ENCODE results near the gene NEUROG3.
A peak's percentile ranks its signal among the peaks of the same experiment; 100 is the strongest.

The NEUROG3 gene, protein sequence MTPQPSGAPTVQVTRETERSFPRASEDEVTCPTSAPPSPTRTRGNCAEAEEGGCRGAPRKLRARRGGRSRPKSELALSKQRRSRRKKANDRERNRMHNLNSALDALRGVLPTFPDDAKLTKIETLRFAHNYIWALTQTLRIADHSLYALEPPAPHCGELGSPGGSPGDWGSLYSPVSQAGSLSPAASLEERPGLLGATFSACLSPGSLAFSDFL

DNA sequence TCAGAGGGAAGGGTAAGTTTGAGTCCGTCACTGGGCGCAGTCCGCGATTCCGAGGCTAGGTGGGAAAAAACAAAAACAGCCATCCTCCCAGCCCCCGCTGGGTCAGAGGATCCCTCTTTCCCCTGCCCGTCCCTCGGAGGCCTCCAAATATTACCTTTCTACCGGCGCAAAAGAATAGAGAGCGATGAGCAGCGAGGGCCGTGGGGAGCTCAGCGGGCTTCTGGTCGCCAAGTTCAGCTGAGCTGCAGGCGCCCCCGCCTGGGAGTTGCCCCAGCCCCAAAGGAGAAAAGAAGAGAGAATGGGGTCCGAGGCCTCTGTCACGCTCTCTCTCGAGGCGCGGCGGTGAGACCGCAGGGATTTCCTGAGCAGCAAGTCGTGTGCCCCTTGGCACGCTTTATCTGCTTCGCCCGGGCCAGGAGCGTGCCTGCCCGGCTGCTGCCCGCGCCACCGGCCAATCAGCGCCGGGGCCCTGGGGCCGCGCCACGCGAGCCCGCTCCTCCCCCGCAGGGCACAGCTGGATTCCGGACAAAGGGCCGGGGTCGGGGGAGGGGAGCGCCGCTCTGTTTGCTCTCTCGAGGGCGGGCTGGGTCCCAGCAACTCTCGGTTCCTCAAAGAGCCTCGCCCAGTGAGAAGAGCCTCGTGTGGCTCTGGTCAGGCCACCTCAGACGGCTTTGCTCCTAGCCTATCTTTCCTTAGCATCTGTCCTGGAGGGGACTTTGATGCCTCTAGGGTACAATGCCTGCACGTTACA lies at the start of gene NEUROG3:
NEUROG3 (minus strand) TSS at position 367 of the 751 bp plus-strand sequence. CDS start 379 bp downstream, outside the sequence.
- H3K4me1 Mint-ChIP-seq = peaks cover 36% of the 10 kb centered on the region
- H3K27ac Mint-ChIP-seq = peak within 1 kb of the TSS; percentile 84
- peak; percentile 89 for ATAC-seq
- H3K9me3 Mint-ChIP-seq = no peaks in the 10 kb centered on the region
- H3K36me3 Mint-ChIP-seq = no peaks in the 10 kb centered on the region
- H3K27me3 Mint-ChIP-seq = peaks cover 94% of the 10 kb centered on the region
- peak within 1 kb of the TSS; percentile 80 for H3K4me3 Mint-ChIP-seq

DNA sequence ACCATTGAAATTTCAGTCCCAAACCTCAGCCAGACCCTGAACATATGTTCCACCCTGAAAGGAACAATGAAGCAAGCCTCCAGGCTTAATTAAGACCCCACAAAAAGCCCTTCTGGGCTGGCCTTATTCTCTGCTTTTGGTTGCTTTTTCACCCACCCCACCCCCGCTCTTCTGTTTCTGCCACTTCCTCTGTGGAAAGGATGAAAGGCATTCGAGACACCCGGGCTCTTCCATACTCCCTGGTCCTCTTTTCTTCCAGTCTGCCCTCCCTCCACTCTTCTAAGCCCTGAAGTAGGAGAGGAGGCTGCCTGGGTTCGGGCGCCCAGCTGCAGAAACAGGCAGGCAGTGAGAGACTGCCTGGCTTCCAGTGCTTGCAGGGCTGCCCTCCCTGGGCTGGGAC lies 47.4 kb upstream of the NEUROG3 start:
- no peaks in the 10 kb centered on the region for H3K4me1 Mint-ChIP-seq
- H3K4me3 Mint-ChIP-seq = no peak overlapping the region
- H3K27me3 Mint-ChIP-seq = peaks cover 59% of the 10 kb centered on the region
- H3K36me3 Mint-ChIP-seq = peaks cover 6% of the 10 kb centered on the region
- peaks cover 19% of the 10 kb centered on the region for H3K9me3 Mint-ChIP-seq
- no peak overlapping the region for H3K27ac Mint-ChIP-seq
- ATAC-seq = no peak

DNA sequence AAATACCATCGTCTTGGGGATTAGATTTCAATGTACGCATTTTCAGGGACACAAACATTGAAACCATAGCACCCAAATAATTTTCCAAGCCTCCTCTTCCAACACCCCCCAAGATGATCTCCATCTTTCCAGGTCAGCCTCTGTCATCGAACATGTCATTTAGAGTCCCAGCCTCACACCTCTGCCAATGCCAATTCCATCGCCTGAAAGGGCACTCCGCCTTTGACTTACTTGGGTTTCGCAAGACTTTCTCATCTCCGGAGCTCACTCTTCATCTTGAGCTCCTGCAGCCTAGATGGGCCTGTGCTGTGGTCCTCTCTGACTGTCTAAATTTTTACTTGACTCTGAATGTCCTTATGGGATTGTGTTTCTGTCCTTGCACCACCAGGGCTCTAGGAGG lies 46.4 kb upstream of the NEUROG3 start:
- Mint-ChIP-seq H3K9me3 (peaks cover 14% of the 10 kb centered on the region), H3K4me3 (no peak overlapping the region), H3K27ac (no peak overlapping the region), H3K36me3 (peaks cover 6% of the 10 kb centered on the region), H3K27me3 (peaks cover 54% of the 10 kb centered on the region), H3K4me1 (no peaks in the 10 kb centered on the region)
- ATAC-seq = no peak

GRCh38 chr10:69618746-69619145 lies 45.5 kb upstream of the NEUROG3 start:
- no peak overlapping the region for H3K4me3 Mint-ChIP-seq

DNA sequence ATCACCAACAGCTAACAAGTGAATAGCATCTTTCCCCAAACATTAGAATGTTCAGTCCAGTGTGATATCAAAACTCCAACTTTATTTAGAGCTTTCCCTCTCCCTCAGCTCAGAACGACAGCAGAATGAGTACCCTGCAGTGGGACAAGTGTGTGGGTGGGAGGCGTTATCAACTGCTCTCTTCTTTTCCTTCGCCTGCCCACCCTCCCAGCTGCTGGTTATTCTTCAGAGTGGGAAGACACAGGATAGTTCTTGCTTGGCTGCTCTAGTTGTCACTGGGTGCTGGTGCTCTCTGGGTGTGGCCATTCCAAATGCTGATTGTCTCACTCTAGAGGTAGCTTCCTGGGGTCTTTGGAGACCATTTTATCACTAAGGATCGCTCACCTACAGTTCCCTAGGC lies 43.1 kb upstream of the NEUROG3 start:
- H3K36me3 Mint-ChIP-seq = no peaks in the 10 kb centered on the region
- no peak overlapping the region for H3K4me3 Mint-ChIP-seq
- peaks cover 9% of the 10 kb centered on the region for H3K4me1 Mint-ChIP-seq
- H3K27ac Mint-ChIP-seq = no peak overlapping the region
- peaks cover 66% of the 10 kb centered on the region for H3K27me3 Mint-ChIP-seq
- no peak for ATAC-seq
- H3K9me3 Mint-ChIP-seq = peaks cover 9% of the 10 kb centered on the region

More at GRCh38 chr10:69618746-69619145, 45.5 kb upstream of the NEUROG3 start:
- ATAC-seq = no peak
- Mint-ChIP-seq H3K27ac (no peak overlapping the region), H3K9me3 (peaks cover 11% of the 10 kb centered on the region), H3K4me1 (peaks cover 8% of the 10 kb centered on the region), H3K36me3 (peaks cover 3% of the 10 kb centered on the region), H3K27me3 (peaks cover 54% of the 10 kb centered on the region)

GRCh38 chr10:69614130-69614529 lies 40.9 kb upstream of the NEUROG3 start:
- peaks cover 13% of the 10 kb centered on the region for H3K9me3 Mint-ChIP-seq
- no peak for ATAC-seq
- no peak overlapping the region for H3K27ac Mint-ChIP-seq
- peaks cover 58% of the 10 kb centered on the region for H3K27me3 Mint-ChIP-seq
- H3K4me1 Mint-ChIP-seq = peaks cover 9% of the 10 kb centered on the region
- H3K36me3 Mint-ChIP-seq = no peaks in the 10 kb centered on the region
- no peak overlapping the region for H3K4me3 Mint-ChIP-seq

DNA sequence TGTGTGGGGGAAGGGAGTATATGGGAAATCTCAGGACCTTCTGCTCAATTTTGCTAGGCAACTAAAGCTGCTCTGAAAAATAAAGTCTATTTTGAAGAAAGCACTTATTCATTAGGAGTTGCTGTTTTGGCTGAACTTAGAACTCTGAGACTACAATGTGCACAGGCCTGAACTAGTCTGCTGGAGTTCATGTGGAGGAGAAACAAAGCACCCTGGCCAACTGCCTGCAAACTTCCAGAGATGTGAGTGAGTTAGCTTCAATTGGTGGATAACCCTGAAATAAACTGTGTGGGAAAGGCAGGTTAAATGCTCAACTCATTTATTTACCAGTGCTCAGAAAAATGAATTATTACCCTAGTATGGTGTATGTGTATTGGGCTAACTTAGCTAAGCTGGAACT lies 39.5 kb upstream of the NEUROG3 start:
- no peak overlapping the region for H3K27ac Mint-ChIP-seq
- peaks cover 18% of the 10 kb centered on the region for H3K9me3 Mint-ChIP-seq
- ATAC-seq = no peak
- no peak overlapping the region for H3K4me3 Mint-ChIP-seq
- peaks cover 9% of the 10 kb centered on the region for H3K4me1 Mint-ChIP-seq
- peaks cover 65% of the 10 kb centered on the region for H3K27me3 Mint-ChIP-seq
- no peaks in the 10 kb centered on the region for H3K36me3 Mint-ChIP-seq

GRCh38 chr10:69609077-69609476 lies 35.9 kb upstream of the NEUROG3 start:
- Mint-ChIP-seq H3K27ac (no peak overlapping the region), H3K36me3 (no peaks in the 10 kb centered on the region), H3K9me3 (peaks cover 9% of the 10 kb centered on the region), H3K27me3 (peaks cover 78% of the 10 kb centered on the region), H3K4me3 (no peak overlapping the region), H3K4me1 (peaks cover 4% of the 10 kb centered on the region)
- no peak for ATAC-seq

DNA sequence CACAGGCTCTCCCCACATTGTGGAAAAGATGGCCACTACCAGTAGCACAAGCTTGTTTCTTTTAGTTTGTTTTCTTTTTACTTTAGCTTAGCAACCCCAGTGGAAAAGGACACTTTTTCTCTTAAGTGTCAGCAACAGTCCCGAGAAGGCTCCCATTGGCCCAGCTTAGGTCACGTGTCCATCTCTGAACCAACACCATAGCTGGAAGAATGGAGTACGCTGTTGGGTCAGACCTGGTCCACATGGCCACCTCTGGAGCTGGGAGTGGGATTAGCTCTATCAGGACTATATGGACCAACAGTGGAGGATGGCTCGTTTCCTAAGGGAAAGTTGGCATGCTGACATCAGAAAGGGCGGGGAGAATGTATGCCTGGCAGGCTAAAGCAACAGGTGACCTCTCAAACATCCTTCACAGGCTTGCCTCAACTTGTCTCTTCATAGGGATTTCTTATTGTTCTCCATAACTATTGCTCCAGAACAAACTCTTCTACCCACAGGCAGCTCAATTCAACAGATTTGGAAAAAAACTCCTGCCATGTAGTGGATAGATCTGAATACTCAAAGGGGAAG lies 27.6 kb upstream of the NEUROG3 start:
- ATAC-seq = no peak
- no peaks in the 10 kb centered on the region for H3K4me1 Mint-ChIP-seq
- H3K27me3 Mint-ChIP-seq = peaks cover 64% of the 10 kb centered on the region
- no peaks in the 10 kb centered on the region for H3K9me3 Mint-ChIP-seq
- H3K36me3 Mint-ChIP-seq = no peaks in the 10 kb centered on the region
- no peak overlapping the region for H3K4me3 Mint-ChIP-seq
- H3K27ac Mint-ChIP-seq = no peak overlapping the region

DNA sequence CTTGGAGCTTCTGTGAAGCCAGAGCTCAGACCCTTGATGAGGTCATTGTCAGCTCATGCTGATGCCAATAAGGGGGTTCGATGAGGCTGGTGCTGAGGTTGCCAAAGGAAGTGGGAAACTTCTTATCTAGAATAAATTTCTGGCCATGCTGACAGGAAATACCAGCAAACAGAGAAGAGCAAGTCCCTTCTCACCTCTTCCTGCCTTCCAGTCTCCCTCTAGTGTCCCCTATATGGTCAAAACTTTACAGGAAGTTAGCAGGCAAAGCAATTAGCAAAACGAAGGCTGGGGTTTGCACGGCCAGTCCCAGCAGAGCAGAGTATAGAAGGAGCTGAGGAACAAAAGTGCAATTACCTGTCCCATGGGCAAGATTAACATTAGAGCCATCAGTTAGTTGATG lies 15.1 kb upstream of the NEUROG3 start:
- Mint-ChIP-seq H3K27me3 (no peaks in the 10 kb centered on the region), H3K4me1 (no peaks in the 10 kb centered on the region), H3K27ac (no peak overlapping the region), H3K9me3 (no peaks in the 10 kb centered on the region), H3K4me3 (no peak overlapping the region), H3K36me3 (no peaks in the 10 kb centered on the region)
- ATAC-seq = no peak

- no peak for ATAC-seq
- peaks cover 21% of the 10 kb centered on the region for H3K27me3 Mint-ChIP-seq
- no peaks in the 10 kb centered on the region for H3K4me1 Mint-ChIP-seq
- H3K27ac Mint-ChIP-seq = no peak overlapping the region
- H3K36me3 Mint-ChIP-seq = no peaks in the 10 kb centered on the region
- no peaks in the 10 kb centered on the region for H3K9me3 Mint-ChIP-seq
- no peak overlapping the region for H3K4me3 Mint-ChIP-seq
Measured at GRCh38 chr10:69584624-69585023, 11.4 kb upstream of the NEUROG3 start.

GRCh38 chr10:69583106-69583505 lies 9.9 kb upstream of the NEUROG3 start:
- H3K27me3 Mint-ChIP-seq = peaks cover 32% of the 10 kb centered on the region
- H3K4me1 Mint-ChIP-seq = no peaks in the 10 kb centered on the region
- no peak for ATAC-seq
- no peaks in the 10 kb centered on the region for H3K9me3 Mint-ChIP-seq
- no peaks in the 10 kb centered on the region for H3K36me3 Mint-ChIP-seq
- no peak overlapping the region for H3K4me3 Mint-ChIP-seq
- no peak overlapping the region for H3K27ac Mint-ChIP-seq

DNA sequence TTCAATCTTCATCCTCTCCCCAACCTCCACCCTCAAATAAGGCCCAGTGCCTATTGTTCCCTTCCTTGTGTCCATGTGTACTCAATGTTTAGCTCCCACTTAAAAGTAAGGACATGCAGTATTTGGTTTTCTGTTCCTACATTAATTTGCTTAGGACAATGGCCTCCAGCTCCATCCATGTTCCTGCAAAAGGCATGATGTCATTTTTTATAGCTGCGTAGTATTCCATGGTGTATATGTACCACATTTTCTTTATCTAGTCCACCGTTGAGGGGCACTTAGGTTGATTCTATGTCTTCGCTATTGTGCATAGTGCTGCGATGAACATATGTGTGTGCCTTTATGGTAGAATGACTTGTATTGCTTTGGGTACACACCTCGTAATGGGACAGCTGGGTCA lies 7.2 kb upstream of the NEUROG3 start:
- Mint-ChIP-seq H3K4me1 (no peaks in the 10 kb centered on the region), H3K9me3 (no peaks in the 10 kb centered on the region), H3K4me3 (no peak overlapping the region), H3K36me3 (no peaks in the 10 kb centered on the region), H3K27ac (no peak overlapping the region), H3K27me3 (peaks cover 58% of the 10 kb centered on the region)
- ATAC-seq = no peak

DNA sequence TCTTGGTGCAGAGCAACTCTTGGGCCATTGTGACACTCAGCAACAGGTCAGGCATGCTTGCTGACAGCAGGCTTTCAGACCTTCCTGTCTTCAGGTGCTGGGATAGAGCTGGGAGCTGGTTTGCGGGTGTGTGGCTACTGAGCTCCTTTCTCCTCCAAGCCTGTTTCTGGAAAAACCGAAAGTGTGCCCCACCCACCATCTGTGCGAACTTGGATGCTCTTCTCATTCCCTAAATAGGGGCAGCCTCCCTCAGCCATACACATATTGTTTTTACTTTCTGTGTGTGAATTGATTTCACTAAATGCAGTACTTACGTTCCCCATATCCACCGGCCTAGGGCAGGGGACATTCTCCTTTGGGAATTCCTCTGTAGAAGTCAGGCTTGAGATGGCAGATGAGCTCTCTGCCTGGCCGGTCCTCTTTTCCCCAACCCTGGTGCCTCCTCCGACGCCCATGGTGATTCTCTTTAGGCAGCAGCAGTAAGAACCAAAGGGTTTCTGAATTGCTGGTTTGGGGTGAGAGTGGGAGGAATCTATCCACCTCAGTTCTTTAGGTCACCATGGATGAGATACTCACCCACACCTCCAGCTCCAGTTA lies 6.3 kb upstream of the NEUROG3 start:
- H3K27me3 Mint-ChIP-seq = peaks cover 67% of the 10 kb centered on the region
- H3K4me1 Mint-ChIP-seq = peaks cover 6% of the 10 kb centered on the region
- no peaks in the 10 kb centered on the region for H3K9me3 Mint-ChIP-seq
- no peak for ATAC-seq
- H3K27ac Mint-ChIP-seq = no peak overlapping the region
- no peak overlapping the region for H3K4me3 Mint-ChIP-seq
- no peaks in the 10 kb centered on the region for H3K36me3 Mint-ChIP-seq

GRCh38 chr10:69578508-69578991 lies 5.3 kb upstream of the NEUROG3 start:
- Mint-ChIP-seq H3K27ac (no peak overlapping the region), H3K4me1 (peaks cover 16% of the 10 kb centered on the region), H3K4me3 (no peak overlapping the region), H3K9me3 (no peaks in the 10 kb centered on the region), H3K27me3 (peaks cover 77% of the 10 kb centered on the region), H3K36me3 (no peaks in the 10 kb centered on the region)
- no peak for ATAC-seq
